NOMO-1 treated with DMSO at 0.1 percent for 48 hours (cell line): ENCODE measurements around the gene PARP8.
"Not testable (repeated sequence)": the region's sequence is repeated elsewhere in the genome, so short reads cannot be mapped to it uniquely, and the experiment has no call there.

Source experiments
- DNase-seq: peaks from one replicate; lab custom pipeline; 2025; ENCODE audit not compliant: unreplicated experiment; lab: John Stamatoyannopoulos, UW

The PARP8 gene

GRCh38 chr5:50675385-50675784 is 8.9 kb downstream of the PARP8 start:
- DNase-seq = no peak

DNA sequence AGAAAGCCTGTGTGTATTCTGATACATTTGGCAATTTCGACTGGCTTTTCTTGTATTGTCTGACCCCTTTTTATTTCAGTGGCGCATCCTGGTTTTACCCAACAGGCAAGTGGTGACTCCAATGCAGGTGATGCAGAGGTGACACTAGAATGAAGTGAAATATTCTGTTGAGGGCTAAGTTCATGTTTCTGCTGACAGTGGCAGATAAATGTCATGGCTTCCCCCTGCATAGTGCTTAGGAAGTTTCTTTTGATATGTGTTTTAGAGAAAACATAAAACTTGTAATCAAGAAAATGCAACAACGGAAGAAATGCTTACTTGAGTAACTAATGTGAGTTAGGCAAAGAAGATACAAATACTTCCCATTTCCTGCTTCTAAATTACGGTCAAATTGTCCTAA is 13.1 kb downstream of the PARP8 start:
- DNase-seq = not testable (repeated sequence)

DNA sequence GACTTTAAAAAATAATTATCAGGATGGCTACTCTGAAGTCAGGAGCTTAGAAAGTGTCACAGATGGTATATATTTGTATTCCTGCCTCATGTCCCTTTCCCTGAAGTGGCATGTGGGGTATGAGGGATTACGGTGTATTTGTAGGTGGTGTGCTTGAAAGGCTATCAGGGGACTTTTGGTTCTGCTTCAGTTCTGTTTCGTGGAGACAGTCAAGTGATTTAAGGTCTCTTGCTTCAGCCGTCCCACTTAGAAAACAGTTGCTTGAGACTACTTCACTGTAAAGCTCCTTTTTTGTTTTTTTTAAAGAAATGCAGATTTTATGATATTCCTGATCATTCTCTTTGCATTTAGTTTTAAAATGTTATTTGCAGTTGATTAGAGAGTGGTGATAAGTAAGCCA is 18.3 kb downstream of the PARP8 start:
- no peak for DNase-seq

DNA sequence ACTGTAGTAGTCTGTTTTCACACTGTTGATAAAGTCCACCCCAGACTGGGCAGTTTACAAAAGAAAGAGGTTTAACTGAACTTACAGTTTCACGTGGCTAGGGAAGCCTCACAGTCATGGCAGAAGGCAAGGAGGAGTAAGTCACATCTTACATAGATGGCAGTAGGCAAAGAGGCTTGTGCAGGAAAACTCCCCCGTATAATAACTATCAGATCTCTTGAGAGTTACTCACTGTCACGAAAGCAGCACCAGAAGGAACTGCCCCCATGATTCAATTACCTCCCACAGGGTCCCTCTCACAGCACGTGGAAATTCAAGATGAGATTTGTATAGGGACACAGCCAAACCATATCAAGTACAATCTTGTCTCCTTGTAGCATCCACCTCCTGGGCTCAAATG is 21.1 kb downstream of the PARP8 start:
- no peak for DNase-seq

DNA sequence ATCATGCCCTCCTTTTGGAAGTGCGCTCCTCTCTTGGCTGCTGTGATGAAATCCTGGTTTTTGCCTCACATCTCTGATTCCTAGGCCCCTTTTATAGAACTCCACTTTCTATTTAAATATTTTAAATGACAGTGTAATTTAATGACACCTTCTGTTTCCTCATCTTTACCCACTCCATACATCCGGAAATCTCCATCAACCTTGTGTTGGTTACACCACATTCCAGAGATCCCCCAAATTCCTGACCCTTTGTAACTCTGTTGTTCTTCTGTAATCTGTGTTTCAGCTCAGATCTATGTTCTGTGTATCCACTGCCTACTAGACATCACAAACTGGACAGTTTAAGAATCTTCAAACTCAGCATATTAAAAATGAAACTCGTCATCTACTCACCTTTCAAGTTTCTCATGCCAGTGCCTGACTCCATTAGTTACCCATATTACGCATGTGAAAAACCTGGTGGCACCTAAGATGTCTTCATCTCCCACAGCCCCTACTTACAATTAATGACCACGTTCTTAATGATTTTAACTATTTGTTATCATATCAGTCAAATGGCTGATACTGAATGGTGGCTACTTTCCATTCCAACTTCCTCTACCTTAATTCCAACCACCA is 25.1 kb downstream of the PARP8 start:
- DNase-seq = no peak

DNA sequence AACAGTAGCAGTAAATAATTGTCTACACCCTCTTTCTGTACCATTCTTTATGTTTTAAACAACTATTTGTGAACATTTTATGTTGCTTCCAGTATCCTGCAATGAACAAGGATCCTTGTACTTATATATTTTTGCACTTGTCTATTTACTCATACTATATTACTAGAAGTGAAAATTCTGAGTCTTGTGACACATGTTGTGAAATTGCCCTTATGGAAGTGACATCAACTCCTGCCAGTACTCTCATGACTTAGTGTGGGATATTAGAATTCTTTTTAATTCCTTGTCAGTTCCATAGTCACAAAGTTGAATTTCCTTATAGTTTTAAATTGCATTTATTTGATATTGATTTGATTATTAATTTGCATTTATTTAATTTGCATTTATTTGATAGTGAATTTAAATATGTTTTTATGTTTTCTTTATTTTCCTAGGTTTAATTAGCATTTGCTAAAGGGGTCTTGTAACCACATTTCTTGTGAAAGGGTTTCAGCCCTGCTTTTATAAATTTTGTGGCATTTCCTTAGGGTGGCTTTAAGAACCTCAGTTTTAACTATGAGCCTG is 27.7 kb downstream of the PARP8 start:
- peak; percentile 72 for DNase-seq

GRCh38 chr5:50694626-50695025 is 28.2 kb downstream of the PARP8 start:
- DNase-seq = not testable (repeated sequence)

DNA sequence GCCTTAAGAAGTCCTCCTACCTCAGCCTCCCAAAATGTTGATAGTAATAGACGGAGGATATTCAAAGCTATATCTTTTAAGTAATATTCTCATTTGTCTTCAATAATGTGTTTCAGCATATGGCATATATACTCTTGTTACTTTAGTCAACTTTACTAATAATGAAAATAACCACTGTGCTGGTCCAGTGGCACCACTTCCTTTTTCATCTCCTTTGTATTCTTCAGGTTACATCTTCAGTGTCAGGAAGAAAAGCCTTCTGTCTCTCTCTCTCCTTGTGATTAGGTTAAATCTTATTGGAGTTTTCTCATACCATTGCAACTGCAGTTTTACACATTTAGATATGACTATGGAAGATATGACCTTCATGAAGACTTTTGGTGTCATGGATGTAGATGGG is 31.3 kb downstream of the PARP8 start:
- no peak for DNase-seq

DNA sequence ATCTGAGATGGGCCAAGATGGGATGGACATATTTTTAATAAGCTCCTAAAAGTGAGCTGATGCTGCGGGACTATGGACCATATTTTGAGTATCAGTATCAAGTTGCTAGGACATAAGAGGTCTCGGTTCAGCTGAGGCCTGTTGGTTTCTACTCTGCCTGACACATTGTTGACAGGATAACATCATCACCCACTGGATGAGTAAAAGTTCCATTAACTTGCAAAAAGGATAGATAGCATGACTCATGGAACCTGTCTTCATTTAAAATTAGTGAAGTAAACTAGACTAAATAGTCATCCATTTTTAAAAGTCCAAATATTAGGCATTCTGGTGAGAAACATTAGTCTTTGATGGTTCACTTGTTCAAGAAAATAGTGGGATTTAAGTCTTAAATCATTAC is 33.3 kb downstream of the PARP8 start:
- DNase-seq = no peak

- DNase-seq = no peak
These were observed 34.3 kb downstream of the PARP8 start for GRCh38 chr5:50700706-50701105.

- DNase-seq = peak; percentile 41
These were observed 36.4 kb downstream of the PARP8 start for GRCh38 chr5:50702615-50703366.

DNA sequence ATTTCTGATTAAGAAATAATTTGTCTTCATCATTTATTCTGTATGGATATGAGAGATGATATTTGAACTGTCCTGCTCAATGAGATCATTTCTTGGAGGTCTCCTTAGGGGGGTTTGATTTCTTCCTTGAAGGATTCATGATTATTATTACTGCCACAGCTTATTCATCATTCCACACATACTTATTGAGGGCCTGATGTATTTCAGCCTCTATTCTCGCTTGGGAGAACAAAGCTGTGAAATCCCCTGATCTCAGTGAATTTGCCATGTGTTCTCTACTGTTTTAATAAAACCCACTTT is 36.9 kb downstream of the PARP8 start:
- no peak for DNase-seq

- DNase-seq = no peak
These were observed 38.3 kb downstream of the PARP8 start for GRCh38 chr5:50704730-50705129.

- DNase-seq = peak; percentile 10
These were observed 43.0 kb downstream of the PARP8 start for GRCh38 chr5:50709471-50709870.

DNA sequence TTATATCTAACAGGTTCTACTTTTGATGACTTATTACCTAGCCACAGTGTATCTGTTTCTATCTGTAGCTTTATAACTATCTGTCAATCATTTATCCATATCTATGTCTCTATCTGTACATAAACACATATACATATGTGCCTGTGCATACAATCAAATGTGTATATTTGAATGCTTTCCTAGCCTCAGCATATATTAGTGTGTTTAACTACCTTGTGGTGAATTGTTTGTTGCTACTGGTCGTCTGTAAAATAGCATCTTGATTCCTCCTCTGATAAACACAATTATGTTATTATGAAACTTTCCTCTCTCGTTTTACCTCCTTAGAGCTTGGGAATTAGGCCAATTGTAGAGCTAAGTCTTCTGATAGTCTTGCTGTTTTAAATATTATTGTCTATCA is 44.4 kb downstream of the PARP8 start:
- no peak for DNase-seq

GRCh38 chr5:50711280-50711679 is 44.8 kb downstream of the PARP8 start:
- peak; percentile 73 for DNase-seq

- no peak for DNase-seq
These were observed 46.0 kb downstream of the PARP8 start for GRCh38 chr5:50712479-50712878.

DNA sequence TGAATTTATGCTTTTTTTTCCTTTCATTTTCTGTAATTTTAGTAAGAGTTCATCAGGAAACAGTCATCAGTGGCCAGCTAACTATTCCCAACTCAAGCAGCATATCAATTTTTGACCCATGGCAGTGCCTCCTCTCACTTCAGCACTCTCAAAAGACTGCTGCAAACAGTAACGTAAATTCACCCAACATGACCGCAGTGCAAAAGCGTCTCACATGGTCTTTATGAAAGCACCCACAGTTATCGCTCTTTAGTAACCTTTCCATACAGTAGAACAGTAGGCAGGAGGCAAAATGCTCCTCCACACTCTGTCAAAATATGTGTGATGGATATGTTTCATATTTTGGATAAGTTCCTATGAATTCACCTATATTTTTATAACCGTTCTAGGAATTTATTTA is 48.6 kb downstream of the PARP8 start:
- DNase-seq = no peak

- no peak for DNase-seq
These were observed 49.7 kb downstream of the PARP8 start for GRCh38 chr5:50716134-50716533.

GRCh38 chr5:50717651-50718050 is 51.2 kb downstream of the PARP8 start:
- DNase-seq = peak; percentile 88

- no peak for DNase-seq
These were observed 53.7 kb downstream of the PARP8 start for GRCh38 chr5:50720061-50720710.

DNA sequence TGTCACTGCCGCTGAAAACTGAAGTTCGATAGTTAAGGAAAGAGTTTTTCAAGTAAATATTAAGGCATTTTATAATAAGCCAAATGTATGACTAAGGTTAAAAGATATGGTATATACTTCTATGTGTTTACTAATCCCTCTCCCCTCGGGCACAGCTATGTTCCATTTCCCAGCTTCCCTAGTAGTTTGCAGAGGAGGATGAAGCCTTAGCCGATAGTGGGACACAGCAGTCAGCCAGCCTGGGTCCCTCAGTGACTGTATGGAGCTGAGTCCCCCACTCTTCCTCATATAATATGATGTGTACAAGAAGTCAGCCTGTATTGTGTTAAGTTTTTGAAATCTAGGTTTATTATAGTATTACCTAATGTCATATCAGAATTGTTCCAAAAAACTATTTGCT is 55.8 kb downstream of the PARP8 start:
- no peak for DNase-seq
